HG02943 (cell line): ENCODE results near the gene PYCARD.
A peak's percentile ranks its signal among the peaks of the same experiment; 100 is the strongest.
"Not testable (repeated sequence)": the region's sequence is repeated elsewhere in the genome, so short reads cannot be mapped to it uniquely, and the experiment has no call there.

ENCODE experiments used
- ATAC-seq: cut with Tn5 transposase; IDR thresholded peaks from one replicate; pipeline ENCODE4 v1.9.1; 2021; ENCODE audit warnings: mild to moderate bottlenecking, low read depth, moderate library complexity; ENCODE audit not compliant: unreplicated experiment

The PYCARD gene

DNA sequence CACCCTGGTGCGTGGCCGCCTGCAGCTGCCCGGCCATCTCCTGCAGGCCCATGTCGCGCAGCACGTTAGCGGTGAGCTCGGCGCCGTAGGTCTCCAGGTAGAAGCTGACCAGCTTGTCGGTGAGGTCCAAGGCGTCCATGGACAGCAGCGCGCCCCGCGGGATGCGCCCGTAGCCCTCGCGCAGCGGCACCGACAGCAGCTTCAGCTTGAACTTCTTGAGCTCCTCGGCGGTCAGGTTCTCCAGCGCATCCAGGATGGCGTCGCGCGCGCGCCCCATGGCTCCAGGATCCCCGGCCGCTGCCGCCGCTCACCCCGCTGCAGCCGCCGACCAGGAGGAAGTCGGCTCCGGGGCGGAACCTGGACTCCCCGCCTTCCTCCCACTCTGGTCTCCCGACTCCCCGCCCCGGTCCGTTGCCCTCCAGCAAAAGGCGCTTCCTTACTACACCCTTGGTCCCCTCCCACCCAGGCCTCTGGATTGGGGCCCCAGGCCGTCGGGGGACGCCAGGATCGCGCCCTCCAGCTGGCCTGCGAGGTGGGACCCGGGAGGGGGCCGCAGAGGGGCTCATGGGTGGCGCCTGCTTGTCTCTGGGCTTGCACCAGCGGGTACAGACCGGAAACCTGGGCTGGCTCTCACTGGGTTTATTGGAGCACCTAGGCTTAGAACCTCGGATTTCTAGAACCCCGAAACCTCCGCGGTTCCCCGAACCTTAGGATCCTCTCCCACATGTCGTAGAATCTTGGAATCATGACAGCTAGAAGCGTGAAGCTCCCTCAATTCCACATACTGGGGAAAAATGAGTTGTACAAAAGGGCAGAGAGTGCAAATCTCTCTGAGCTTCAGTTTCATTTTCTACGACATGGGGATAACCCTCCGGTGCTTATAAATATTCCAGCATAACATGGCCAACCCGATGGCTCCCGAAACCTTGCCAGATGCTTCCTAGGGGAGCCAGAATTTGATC lies at the start of gene PYCARD:
Gene PYCARD (minus strand): TSS at position 347 of the 962 bp plus-strand sequence. CDS start 70 bp downstream, at position 277.
- ATAC-seq, result peak; percentile 38

DNA sequence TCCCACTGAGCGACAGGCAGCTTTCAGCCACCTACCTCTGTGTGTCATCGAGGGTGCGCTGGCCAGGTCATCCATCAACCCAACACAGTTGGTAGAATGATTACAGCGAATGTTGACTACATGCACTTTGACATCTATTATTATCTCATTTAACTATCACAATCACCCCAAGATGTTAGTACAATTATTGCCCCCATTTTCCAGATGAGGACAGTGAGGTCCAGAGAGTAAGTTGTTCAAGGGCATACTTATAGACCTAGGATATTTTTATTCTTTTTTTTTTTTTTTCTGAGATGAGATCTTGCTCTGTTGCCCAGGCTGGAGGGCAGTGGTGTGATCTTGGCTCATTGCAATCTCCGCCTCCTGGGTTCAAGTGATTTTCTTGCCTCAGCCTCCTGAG lies 48.9 kb upstream of the PYCARD start:
- ATAC-seq, result no peak

DNA sequence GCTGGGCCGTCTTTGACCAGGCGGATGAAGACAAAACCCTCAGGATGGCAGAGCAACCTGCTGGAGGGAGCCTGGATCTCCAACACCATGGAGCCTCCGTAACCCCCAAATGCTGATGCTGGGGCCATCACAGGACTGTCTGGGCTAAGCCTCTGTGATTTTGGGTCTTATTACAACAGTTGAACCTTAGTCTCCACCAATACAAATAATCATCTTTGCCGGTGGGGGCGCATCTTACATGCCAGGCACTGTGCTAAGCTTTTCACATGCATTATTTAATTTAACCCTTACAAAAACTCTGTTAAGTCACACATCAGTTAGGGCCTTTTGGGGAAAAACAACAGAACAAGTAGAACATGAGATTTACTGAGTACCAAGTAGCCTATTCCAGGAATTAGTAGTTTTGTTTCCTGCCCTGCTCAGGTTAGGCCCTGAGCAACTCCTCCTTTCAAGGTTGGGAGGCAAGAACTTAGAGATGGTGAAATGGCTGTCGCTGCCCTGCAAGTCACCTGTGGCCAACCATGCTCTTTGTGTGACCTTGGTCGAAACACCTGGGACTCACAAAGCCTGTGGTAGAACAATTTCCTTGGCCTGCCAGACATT lies 48.3 kb upstream of the PYCARD start:
- no peak for ATAC-seq

DNA sequence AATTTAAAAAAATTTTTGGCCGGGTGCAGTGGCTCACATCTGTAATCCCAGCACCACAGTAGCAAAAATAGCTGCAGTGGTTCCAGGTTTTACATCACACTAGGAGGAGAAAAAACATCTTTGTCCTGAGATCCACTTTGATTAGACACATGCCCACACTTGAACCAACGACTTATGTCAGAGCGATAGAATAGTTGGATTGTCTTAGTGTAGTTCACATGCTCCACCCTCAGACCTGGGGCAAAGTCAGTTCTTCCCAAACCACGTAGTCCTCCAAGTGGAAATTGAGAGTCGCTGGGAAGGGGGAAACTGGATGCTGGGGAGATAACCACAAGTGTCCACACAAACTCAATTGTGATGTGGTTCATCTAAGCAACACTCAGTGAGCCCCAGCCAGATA lies 45.8 kb upstream of the PYCARD start:
- no peak for ATAC-seq

DNA sequence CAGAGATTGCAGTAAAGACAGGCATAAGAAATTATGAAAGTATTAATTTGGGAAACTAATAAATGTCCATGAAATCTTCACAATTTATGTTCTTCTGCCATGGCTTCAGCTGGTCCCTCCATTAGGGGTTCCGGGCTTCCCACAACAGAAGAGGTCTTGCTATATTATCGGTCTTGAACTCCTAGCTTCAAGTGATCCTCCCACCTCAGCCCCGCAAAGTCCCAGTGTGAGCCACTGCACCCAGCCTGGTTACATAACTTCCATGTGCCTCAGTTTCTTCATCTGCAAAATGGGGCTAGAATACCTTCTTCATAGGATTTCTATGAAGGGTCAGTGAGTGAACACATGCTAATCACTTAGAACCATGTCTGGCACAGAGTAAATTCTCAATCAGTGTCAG lies 43.7 kb upstream of the PYCARD start:
- no peak for ATAC-seq

DNA sequence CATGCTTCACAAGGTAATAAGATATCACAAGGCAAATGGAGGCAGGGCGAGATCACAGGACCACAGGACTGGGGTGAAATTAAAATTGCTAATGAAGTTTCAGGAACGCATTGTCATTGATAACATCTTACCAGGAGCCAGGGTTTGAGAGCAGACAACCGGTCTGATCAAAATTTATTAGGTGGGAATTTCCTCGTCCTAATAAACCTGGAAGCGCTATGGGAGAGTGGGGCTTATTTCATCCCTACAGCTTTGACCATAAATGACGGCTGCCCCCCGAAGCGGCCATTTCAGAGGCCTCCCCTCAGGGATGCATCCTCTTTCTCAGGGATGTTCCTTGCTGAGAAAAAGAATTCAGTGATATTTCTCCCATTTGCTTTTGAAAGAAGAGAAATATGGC lies 43.0 kb upstream of the PYCARD start:
- ATAC-seq, result not testable (repeated sequence)

DNA sequence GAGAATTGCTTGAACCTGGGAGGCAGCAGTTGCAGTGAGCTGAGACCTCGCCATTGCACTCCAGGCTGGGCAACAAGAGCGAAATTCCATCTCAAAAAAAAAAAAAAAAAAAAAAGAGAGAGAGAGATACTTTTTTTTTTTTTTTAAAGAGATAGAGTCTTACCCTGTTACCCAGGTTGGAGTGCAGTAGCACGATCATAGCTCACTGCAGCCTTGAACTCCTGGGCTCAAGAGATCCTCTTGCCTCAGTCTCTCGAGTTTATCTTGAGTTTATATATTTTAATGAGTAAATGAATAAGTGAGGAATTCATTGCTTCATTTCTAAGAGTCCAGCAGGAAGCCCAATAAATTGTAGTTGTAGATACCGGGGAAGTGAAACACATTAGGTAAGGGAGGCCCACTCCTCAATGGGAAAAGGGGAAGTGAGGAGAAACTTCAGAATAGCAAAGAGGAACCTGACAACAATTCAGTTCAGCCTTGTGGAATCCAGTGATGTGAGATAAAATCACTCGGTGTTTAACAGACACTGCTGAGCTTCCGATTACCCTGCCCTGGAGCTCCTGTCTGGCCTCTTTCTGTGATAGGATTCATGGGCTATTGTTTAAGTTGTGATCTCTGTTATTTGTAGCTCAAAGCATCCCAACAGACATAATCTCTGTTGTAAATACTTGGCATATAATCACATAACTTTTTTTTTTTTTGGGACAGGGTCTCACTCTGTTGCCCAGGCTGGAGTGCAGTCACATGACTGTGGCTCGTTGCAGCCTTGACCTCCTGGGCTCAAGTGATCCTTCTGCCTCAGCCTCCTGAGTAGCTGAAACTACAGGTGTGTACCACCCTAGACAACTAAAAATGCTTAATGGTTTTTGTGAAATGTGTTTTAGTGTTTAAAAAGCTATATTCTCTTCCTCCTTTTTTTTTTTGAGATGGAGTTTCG lies 41.4 kb upstream of the PYCARD start:
- no peak for ATAC-seq

DNA sequence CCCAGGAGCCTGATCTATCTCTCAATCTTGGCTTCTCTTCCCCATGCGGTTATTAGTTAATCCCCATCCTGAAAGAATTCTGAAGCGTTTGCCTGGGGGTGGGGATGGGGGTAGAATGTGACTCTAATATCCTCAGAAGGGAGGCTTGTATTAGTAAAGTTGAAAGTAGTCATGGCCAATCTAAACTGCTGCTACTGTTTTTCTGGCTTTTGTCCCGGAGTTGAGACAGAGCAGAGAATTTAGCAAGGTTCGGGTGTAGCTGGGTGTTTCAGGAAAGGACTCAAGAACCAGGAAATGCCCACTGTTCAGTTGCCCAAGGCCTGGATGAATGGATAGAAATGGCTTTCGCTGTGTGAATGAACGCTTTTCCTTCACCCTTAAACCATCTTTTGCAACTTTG lies 39.6 kb upstream of the PYCARD start:
- no peak for ATAC-seq

DNA sequence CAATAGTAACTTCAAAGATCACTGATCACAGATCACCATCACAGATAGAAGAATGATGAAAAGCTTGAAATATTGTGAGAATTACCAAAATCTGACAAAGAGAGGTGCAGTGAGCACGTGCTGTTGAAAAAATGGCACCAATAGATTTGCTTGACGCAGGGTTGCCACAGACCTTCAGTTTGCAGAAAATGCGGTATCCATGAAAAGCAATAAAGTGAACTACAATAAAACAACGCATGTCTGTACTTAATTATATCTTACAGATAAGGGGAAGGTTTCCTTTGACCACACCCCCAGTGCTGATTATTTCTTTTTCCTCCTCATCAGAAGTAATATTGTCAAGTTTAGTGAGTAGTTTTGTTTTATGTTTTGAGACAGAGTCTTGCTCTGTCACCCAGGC lies 35.5 kb upstream of the PYCARD start:
- no peak for ATAC-seq

DNA sequence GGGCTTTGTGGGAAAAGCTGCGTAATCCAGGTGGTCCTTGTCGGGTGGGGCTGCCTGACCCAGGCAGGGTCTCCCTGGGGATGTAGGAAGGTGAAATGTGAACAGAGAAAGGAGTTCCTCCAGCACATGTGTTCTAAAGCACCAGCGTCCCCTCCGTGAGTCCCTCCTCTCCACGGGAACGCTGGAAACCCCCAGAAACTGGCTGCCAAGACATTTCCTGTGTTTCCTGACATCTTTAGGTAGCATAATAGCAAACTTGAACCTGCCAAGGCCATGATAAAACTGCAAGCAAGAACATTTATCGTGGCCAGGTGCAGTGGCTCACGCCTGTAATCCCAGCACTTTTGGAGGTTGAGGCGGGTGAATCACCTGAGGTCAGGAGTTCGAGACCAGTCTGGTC lies 26.9 kb upstream of the PYCARD start:
- ATAC-seq, result no peak

DNA sequence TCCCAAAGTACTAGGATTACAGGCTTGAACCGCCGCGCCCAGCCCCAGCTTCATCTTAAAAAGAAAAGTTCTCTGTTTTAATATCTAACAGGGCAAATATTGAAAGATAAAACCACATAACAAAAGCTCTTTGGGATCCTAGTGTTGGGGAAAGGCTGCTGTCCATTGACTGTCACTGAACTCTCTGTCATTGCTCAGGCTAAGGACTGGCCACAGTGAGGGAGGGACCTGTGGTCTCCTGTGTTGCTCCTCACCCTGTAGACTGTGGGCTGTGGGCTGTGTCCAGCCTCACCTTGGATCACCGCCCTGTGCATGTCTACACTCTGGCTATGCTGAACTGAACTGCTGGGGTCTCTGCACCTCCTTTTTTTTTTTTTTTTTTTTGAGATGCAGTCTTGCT lies 25.6 kb upstream of the PYCARD start:
- ATAC-seq, result no peak

DNA sequence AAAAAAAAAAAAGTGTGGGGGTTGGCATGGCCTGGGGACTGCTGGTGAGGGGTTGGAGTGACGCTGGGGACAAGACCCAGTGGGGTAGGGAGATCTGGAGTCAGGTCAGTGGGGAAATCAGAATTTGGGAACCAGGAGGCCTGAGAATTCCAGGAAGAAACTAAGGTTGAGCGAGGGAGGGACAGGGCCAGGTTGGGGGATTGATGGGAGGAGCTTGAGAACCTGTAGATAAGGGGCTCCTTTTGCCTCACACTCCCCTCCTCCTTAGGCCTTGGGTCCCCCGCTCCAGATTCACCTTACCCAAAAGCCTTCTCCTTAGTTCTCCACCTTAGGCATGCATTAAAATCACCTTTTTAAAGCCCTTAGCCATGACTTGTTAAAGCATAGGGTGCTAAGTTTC lies 22.6 kb upstream of the PYCARD start:
- no peak for ATAC-seq

DNA sequence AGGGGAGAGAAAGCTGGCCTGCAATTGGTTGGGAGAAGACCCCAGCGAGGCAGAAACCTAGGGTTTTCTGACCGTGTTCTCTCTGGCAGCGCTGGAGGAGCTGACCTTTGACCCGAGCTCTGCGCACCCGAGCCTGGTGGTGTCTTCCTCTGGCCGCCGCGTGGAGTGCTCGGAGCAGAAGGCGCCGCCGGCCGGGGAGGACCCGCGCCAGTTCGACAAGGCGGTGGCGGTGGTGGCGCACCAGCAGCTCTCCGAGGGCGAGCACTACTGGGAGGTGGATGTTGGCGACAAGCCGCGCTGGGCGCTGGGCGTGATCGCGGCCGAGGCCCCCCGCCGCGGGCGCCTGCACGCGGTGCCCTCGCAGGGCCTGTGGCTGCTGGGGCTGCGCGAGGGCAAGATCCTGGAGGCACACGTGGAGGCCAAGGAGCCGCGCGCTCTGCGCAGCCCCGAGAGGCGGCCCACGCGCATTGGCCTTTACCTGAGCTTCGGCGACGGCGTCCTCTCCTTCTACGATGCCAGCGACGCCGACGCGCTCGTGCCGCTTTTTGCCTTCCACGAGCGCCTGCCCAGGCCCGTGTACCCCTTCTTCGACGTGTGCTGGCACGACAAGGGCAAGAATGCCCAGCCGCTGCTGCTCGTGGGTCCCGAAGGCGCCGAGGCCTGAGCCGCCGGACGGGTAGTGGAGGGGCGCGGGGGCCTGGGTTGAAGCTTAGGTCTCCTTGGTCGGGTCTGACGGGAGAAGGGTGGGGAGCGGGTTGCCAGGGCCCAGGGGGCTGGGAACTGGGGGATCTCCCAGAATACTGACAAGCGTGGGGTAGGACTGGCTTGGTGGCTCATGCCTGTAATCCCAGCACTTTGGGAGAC lies 21.8 kb upstream of the PYCARD start:
- no peak for ATAC-seq

DNA sequence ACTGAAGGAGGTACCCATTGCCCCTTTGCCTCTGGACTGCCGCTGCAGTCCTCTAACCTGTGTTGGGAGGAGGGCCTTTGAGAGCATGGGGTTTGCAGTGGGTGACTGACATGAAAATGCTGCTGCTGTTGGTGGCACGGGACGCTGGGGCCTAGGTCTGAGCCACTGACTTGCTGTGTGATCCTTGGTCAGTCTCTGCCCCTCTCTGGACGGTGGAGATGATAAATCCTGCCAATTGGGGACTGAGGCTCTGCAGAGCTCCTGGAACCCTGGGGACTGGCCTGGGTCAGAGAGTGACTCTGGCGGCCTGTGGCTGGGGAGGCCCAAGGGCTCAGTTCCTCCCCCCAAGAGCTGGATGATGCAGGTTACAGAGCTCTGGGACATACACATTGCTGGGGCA lies 20.5 kb upstream of the PYCARD start:
- no peak for ATAC-seq

DNA sequence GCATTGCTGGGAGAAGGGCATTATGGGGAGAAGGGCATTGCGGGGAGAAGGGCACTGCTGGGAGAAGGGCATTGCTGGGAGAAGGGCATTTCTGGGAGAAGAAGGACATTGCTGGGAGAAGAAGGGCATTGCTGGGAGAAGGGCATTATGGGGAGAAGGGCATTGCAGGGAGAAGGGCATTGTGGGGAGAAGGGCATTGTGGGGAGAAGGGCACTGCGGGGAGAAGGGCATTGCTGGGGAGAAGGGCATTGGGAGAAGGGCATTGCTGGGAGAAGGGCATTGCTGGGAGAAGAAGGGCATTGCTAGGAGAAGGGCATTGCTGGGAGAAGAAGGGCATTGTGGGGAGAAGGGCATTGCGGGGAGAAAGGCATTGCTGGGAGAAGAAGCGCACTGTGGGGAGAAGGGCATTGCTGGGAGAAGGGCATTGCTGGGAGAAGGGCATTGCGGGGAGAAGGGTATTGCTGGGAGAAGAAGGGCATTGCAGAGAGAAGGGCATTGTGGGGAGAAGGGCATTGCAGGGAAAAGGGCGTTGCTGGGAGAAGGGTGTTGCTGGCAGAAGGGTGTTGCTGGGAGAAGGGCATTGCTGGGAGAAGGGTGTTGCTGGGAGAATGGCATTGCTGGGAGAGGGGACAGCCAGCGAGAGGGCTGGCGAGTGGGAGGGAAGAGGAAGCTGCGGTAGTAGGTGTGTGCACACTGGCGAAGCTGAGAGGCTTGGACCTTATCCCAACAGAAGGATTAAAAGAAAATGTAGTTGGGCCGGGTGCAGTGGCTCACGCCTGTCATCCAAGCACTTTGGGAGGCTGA lies 19.0 kb upstream of the PYCARD start:
- ATAC-seq, result no peak

DNA sequence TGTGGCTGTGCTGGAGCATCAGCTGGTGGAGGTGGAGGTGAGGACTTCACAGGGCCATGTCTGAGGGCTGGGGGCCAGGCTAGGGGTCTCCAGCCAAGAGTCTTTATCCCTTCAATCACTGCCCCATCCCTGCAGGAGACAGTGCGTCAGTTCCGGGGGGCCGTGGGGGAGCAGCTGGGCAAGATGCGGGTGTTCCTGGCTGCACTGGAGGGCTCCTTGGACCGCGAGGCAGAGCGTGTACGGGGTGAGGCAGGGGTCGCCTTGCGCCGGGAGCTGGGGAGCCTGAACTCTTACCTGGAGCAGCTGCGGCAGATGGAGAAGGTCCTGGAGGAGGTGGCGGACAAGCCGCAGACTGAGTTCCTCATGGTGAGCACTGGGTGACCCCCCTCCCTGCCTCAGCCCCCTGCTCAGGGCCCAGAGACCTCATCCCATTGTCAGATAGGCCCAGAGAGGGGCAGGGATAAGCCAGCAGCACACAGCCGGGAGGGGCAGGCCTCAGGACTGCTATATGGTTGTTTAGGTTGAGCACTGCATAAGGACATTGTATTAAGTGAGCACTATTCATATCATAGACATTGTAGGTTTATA lies 16.7 kb upstream of the PYCARD start:
- no peak for ATAC-seq

DNA sequence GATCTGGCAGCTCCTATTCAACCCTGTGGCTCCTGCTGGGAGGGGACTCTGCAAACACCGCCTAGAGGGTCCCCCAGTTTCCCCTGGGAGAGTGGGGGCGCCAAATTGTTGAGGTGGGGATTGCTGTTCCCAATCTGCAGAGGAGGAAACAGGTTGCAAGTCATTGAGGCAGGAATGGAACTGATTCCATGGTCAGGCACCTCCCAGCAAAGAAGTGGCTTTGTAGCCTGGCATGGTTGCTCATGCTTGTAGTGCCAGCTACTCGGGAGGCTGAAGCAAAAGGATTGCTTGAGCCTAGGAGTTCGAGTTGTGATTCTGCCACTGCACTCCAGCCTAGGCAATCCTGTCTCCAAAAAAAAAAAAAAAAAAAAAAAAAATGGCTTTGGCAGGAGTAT lies 14.6 kb upstream of the PYCARD start:
- no peak for ATAC-seq

DNA sequence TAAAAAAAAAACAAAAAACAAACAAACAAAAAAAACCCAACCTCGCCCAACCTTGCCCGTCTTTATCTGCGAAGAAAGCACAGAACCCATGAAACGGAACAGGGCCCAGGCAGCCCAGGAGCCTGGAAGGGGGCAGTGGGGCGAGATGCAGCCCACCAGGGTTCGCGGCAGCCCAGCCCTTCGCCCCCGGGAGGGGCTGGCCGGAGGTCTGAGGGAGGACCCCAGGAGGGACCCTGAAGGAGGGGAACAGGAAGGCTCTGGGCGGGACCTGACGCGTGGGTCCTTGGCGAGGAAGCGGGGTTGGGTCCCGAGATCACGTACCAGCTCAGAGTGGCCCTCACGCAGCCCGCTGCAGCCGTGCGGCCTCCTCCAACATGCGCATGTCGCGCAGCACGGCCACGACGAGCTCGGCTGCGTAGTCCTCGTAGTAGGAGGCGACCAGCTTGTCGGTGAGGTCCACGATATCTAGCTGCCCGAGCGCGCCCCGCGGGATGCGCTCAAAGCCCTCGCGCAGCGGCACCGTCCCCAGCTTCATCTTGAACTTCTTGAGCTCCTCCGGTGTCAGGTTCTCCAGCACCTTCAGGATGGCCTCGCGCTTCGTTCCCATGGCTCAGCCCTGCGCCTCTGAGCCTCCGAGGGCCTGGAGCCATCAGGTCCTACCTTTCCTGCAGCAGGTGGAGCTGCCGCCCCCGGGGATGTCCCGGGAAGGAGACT lies 14.0 kb upstream of the PYCARD start, which contains the start of gene PYDC1:
Gene PYDC1 (minus strand): TSS at position 714 of the 714 bp plus-strand sequence. CDS start 107 bp downstream, at position 607.
- ATAC-seq, result no peak
